Measurements from ENCODE around the gene SH3TC1. TPM values are rescaled to one million over a fixed set of nuclear protein-coding genes. Genes with fewer than 3 reads are reported as not detected.

Gene SH3TC1
- total and polyA plus RNA-seq, 10 of the 15 experiments (the other 5 are each of a cell fraction or from before 2014, with no cell fraction given) = 0.19 to 47.0 (median 18.4) TPM

- Histone ChIP-seq H3K36me3 (ENCODE audit: control insufficient read depth in 2 of 2, insufficient read depth in 2 of 2, low read length in 1 of 2) (no peaks in the 10 kb centered on the region), H3K27me3 (replicated peaks in 1 of 2; ENCODE audit: control insufficient read depth in 2 of 2, insufficient read depth in 2 of 2, low read length in 1 of 2) (no peaks in the 10 kb centered on the region; a peak in 1 of 4 replicates), H3K4me2 (ENCODE audit: control insufficient read depth, insufficient read depth) (no peak overlapping the region), H4K20me1 (ENCODE audit: control insufficient read depth, insufficient read depth) (no peaks in the 10 kb centered on the region), H3K4me3 (no peak overlapping the region), H3K79me2 (ENCODE audit: control insufficient read depth, insufficient read depth, low read length) (no peaks in the 10 kb centered on the region), H3K9me3 (replicated peaks; ENCODE audit: control insufficient read depth, insufficient read depth, low read length) (no peaks in the 10 kb centered on the region), H3K9ac (ENCODE audit: control insufficient read depth, insufficient read depth, low read length) (no peak overlapping the region), H2AFZ (ENCODE audit: control insufficient read depth, low read depth, low read length) (no peak overlapping the region), H3K27ac (ENCODE audit: control insufficient read depth, insufficient read depth) (no peak overlapping the region), H3K4me1 (ENCODE audit: control insufficient read depth, insufficient read depth, low read length) (no peaks in the 10 kb centered on the region)
- no peak for DNase-seq (ENCODE audit: low read depth, low spot score)
- intact Hi-C loops (cut with micrococcal nuclease; ENCODE audit: unreplicated experiment) (no loop called here), in situ Hi-C loops (cut with MboI) (no loop called here)
- ChIA-PET POLR2A (no interaction called here), RAD21 (ENCODE audit: unreplicated experiment) (no interaction called here), CTCF (no interaction called here), SMC1A (ENCODE audit: uncharacterized antibody, unreplicated experiment) (interaction anchor here (1.0 to 2.3 kb wide), 3 partner anchors 8 to 74 kb away, joined by 3 to 10 read pairs (median 3); no protein-coding TSS in a partner anchor)
- no TSS peak for BruUV-seq (replicated peaks)
- no peak for TF ChIP-seq ZNF384 (IDR thresholded peaks at IDR 0.05; ENCODE audit: borderline replicate concordance, low read depth, low read length)
- no peak for TF ChIP-seq KAT2A (conservative IDR thresholded peaks at IDR 0.05; ENCODE audit: control insufficient read depth, low read depth, low read length)
- TF ChIP-seq PML (IDR thresholded peaks at IDR 0.05; ENCODE audit: low read length) = no peak
- TF ChIP-seq ZBED1 (IDR thresholded peaks at IDR 0.05; ENCODE audit: borderline replicate concordance) = no peak
- no peak for TF ChIP-seq GABPA (IDR thresholded peaks at IDR 0.05; ENCODE audit: low read depth)
- no peak for ATAC-seq
- 15% methylated on average over 3 of the region's 3 CpGs for WGBS (ENCODE audit: insufficient coverage, insufficient replicate concordance, low lambda C conversion rate, missing lambda C conversion rate)
- no peak for FAIRE-seq
Observed at GRCh38 chr4:8250227-8250626, 51.1 kb downstream of the SH3TC1 start.

GRCh38 chr4:8250637-8251036 lies 51.5 kb downstream of the SH3TC1 start:
- CTCF ChIA-PET = no interaction called here
- no peak overlapping the region for H3K9ac ChIP-seq (ENCODE audit: control insufficient read depth, insufficient read depth, low read length)
- H3K27me3 ChIP-seq (replicated peaks in 1 of 2; ENCODE audit: control insufficient read depth in 2 of 2, insufficient read depth in 2 of 2, low read length in 1 of 2) = no peaks in the 10 kb centered on the region; a peak in 1 of 4 replicates
- POLR2A ChIA-PET = no interaction called here
- no TSS peak for BruUV-seq (replicated peaks)
- H3K4me3 ChIP-seq = no peak overlapping the region
- no peak for DNase-seq (ENCODE audit: low read depth, low spot score)
- SMC1A ChIA-PET (ENCODE audit: uncharacterized antibody, unreplicated experiment) = interaction anchor here (1.0 to 2.3 kb wide), 3 partner anchors 9 to 74 kb away, joined by 3 to 10 read pairs (median 3); no protein-coding TSS in a partner anchor
- no peak overlapping the region for H3K4me2 ChIP-seq (ENCODE audit: control insufficient read depth, insufficient read depth)
- intact Hi-C loops (cut with micrococcal nuclease; ENCODE audit: unreplicated experiment) (no loop called here), in situ Hi-C loops (cut with MboI) (no loop called here)
- H3K36me3 ChIP-seq (ENCODE audit: control insufficient read depth in 2 of 2, insufficient read depth in 2 of 2, low read length in 1 of 2) = no peaks in the 10 kb centered on the region
- no peak for FAIRE-seq
- H3K27ac ChIP-seq (ENCODE audit: control insufficient read depth, insufficient read depth) = no peak overlapping the region
- H3K9me3 ChIP-seq (replicated peaks; ENCODE audit: control insufficient read depth, insufficient read depth, low read length) = no peaks in the 10 kb centered on the region
- no peak overlapping the region for H2AFZ ChIP-seq (ENCODE audit: control insufficient read depth, low read depth, low read length)
- no peak for ATAC-seq
- H4K20me1 ChIP-seq (ENCODE audit: control insufficient read depth, insufficient read depth) = no peaks in the 10 kb centered on the region
- no peaks in the 10 kb centered on the region for H3K4me1 ChIP-seq (ENCODE audit: control insufficient read depth, insufficient read depth, low read length)
- RAD21 ChIA-PET (ENCODE audit: unreplicated experiment) = no interaction called here
- H3K79me2 ChIP-seq (ENCODE audit: control insufficient read depth, insufficient read depth, low read length) = no peaks in the 10 kb centered on the region
- 15% methylated on average over 7 of the region's 7 CpGs for WGBS (ENCODE audit: insufficient coverage, insufficient replicate concordance, low lambda C conversion rate, missing lambda C conversion rate)
- no peak for TF ChIP-seq SMAD5 (IDR thresholded peaks at IDR 0.05; ENCODE audit: low read depth)
- no peak for TF ChIP-seq TCF12 (IDR thresholded peaks at IDR 0.05; ENCODE audit: low read depth, low read length)
- TF ChIP-seq USF1 (IDR thresholded peaks at IDR 0.05; ENCODE audit: borderline replicate concordance, extremely low read length, insufficient read depth, low read depth, low read length) = no peak
- no peak for TF ChIP-seq PBX3 (IDR thresholded peaks at IDR 0.05; ENCODE audit: insufficient replicate concordance, low read depth, low read length)
- no peak for TF ChIP-seq ZBED1 (IDR thresholded peaks at IDR 0.05; ENCODE audit: borderline replicate concordance)
- no peak for TF ChIP-seq POU2F2 (IDR thresholded peaks at IDR 0.05; ENCODE audit: borderline replicate concordance, low read depth, low read length)
- TF ChIP-seq ZNF592 (IDR thresholded peaks at IDR 0.05) = no peak
- TF ChIP-seq IRF4 (IDR thresholded peaks at IDR 0.05; ENCODE audit: low read depth, low read length) = no peak

Measured in GM12878 (cell line).